GM12872 (cell line): Measurements from ENCODE around the gene ABL1.

Experiments
- TF ChIP-seq, protein P1 (sequence below): IDR thresholded peaks from 3 replicates; pipeline ENCODE4 v1.5.1; 2011; ENCODE audit warnings: low read depth, mild to moderate bottlenecking, low read length, moderate library complexity; ENCODE audit not compliant: insufficient read depth

Gene ABL1

DNA sequence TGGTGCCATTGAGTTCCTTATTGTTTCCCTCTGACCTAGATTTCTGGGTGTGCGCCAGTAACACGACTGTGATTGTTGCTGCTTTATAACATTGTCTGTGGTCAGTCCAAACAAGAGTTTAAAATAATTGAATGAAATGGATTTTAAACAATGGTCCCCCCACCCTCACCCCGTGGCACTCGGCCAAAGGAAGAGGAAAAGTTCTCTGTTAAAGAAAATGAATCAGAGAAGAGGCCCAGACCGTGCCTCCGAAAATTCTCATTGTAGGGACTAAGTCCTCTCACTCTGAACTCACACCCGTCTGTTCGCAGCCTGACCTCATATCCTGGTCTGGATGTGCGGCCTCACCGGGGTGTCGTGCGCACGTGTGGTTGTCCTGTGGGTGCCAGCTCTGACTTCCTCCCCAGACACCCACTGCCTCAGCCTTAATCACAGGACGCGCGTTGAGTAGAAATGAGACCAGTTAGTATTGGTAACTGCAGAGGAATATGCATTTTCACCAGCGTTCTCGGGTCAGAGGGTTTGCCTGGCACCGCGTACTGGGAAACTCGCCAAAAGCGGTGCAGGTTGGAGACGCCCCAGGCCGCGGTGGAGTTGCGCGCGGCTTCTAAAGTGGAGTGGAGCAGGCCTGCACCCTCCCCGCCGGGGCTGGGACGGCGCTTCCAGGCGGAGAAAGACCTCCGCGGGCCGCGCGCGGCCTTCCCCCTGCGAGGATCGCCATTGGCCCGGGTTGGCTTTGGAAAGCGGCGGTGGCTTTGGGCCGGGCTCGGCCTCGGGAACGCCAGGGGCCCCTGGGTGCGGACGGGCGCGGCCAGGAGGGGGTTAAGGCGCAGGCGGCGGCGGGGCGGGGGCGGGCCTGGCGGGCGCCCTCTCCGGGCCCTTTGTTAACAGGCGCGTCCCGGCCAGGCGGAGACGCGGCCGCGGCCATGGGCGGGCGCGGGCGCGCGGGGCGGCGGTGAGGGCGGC, at the start of gene ABL1:
Gene ABL1 (plus strand): TSS at position 884 of the 966 bp plus-strand sequence. CDS start 193 bp downstream, outside the sequence.
- TF ChIP-seq, protein P1, sequence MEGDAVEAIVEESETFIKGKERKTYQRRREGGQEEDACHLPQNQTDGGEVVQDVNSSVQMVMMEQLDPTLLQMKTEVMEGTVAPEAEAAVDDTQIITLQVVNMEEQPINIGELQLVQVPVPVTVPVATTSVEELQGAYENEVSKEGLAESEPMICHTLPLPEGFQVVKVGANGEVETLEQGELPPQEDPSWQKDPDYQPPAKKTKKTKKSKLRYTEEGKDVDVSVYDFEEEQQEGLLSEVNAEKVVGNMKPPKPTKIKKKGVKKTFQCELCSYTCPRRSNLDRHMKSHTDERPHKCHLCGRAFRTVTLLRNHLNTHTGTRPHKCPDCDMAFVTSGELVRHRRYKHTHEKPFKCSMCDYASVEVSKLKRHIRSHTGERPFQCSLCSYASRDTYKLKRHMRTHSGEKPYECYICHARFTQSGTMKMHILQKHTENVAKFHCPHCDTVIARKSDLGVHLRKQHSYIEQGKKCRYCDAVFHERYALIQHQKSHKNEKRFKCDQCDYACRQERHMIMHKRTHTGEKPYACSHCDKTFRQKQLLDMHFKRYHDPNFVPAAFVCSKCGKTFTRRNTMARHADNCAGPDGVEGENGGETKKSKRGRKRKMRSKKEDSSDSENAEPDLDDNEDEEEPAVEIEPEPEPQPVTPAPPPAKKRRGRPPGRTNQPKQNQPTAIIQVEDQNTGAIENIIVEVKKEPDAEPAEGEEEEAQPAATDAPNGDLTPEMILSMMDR = no peak

DNA sequence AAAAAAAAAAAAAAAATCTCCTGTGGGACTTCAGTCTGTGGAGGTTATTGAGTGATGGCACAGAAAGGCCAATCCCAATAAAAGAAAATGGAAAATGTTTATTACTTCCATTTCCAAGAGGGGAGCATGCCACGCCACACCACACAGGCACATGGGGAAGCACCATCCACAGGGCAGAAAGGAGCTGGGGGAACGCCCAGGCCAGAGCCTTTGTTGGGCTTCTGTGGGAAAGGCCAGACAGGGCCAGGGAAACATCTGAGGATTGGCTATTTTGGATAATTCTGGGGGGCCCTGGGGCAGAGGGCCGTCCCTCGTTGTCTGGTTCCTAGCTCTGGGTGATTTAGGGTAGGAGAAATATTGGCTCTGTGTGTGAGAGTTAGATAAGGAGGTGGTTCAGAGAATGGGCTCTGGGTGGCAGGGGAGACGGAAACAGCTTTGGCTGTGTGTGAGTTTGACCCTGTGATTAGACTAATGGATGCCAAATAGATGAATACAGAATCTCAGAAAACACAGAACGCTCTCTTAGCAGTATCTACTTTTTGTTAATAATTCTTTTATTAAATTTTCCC, 49.0 kb upstream of the ABL1 start:
- TF ChIP-seq, protein P1 = no peak

DNA sequence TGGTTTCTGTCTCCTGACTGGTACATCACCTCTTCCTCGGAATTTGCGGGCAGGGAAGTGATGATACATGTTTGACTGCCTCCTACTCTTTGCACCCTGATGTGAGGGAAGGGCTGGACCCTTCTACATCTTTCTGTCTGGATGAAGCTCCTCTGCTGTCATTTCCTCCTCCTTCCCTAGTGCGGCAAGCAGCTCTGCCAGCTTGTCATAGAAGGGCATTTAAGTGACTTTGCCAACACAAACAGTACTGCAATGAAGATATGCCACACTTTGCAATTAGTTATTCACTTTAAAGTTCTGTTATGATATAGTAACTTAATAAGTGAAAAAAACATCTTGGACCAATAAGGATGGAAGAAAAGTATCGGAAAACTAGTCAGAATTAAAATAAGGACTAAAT, 48.5 kb upstream of the ABL1 start:
- TF ChIP-seq, protein P1 = no peak

DNA sequence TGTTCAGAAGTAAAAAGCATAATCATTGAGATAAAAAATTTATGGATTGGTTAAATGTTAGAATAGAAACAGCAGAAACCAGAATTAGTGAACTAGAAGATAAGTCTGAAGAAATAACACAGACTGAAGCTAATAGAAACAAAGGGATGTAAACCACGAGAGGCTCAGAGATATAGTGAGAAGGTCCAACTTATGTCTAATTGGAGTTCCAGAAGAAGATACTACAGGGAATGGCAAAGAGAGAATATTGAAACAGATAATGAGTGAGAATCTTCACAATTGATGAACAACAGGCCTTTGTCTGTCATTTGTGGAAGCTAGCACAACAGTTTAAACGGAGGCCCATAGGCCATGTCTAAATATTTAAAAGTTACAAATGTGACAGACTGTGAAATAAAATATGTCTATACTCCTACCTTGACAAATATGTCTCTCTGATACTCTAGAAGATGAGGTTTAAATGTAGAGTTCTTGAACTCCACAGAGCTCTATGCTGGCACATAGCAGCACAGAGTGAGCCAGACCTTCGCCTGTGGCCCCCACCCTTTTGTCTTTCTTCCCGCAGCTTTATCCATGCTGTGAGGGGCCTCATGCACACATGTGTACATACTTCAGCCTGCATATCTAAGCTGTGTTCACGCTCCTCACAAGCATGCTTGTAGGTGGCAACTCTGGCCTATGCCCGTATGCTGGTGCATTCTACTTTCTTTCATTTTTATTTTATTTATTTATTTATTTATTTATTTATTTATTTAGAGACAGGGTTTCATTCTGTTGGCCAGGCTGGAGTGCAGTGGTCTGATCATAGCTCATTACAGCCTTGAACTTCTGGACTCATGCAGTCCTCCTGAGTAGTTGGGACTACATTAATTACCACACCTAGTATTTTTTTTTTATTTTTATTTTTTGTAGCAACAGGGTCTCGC, 45.0 kb upstream of the ABL1 start:
- TF ChIP-seq, protein P1 = no peak

DNA sequence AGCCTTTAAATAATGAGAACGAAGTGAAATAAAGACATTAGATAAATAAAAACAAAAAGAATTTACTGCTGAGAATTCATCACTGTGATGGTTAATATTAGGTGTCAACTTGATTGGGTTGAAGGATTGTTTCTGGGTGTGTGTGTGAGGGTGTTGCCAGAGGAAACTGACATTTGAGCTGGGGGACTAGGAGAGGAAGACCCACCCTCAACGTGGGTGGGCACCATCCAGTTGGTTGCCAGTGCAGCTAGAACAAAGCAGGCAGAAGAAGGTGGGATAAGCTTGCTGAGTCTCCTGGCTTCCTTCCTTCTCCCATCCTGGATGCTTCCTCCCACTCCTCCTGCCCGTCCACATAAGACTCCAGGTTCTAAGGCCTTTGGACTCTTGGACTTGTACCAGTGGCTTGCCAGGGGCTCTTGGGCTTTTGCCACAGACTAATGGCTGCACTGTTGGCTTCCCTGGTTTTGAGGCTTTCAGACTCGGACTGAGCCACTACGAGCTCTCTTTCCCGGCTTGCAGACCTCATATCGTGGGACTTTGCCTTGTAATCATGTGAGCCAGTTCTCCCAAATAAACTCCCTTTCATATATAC, 43.7 kb upstream of the ABL1 start:
- TF ChIP-seq, protein P1 = no peak

DNA sequence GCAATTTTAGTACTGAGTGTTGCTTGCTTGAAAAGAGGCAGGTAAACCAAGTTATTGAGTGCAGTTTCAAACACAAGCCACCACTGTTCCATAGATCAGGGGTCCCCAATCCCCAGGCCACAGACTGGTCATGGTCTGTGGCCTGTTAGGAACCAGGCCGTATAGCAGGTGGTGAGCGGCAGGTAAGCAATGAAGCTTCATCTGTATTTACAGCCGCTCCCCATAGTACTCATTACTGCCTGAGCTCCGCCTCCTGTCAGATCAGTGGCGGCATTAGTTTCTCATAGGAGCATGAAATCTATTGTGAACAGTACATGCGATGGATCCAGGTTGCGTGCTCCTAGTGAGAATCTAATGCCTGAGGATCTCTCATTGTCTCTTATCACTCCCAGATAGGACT, 41.5 kb upstream of the ABL1 start:
- TF ChIP-seq, protein P1 = no peak
